ENCODE results near the gene ZC3H12A. TPM values are rescaled to one million over a fixed set of nuclear protein-coding genes. Genes with fewer than 3 reads are reported as not detected.

Gene ZC3H12A
- total RNA-seq, 1 experiment from 2014 or later: 6.7 TPM

GRCh38 chr1:37478451-37478881 lies 4.1 kb downstream of the ZC3H12A start:
- Histone ChIP-seq H2BK12ac (ENCODE audit: insufficient read length, low read depth, low read length) (no peak overlapping the region), H3K56ac (ENCODE audit: insufficient read length, low read depth, low read length) (no peak overlapping the region), H3K4me1 (ENCODE audit: insufficient read depth, low read length) (peaks cover 14% of the 10 kb centered on the region; the same call in 1 of the 2 replicates), H2BK5ac (ENCODE audit: insufficient read length, low read length) (no peak overlapping the region), H2AK5ac (ENCODE audit: insufficient read length, low read length) (no peak overlapping the region), H3K4me2 (ENCODE audit: insufficient read depth, insufficient read length, low read length) (no peak overlapping the region), H4K5ac (ENCODE audit: insufficient read length, low read depth, low read length) (no peak overlapping the region), H3K14ac (ENCODE audit: insufficient read depth, low read length) (no peak overlapping the region), H3K27me3 (ENCODE audit: insufficient read depth, low read length) (peaks cover 3% of the 10 kb centered on the region; the same call in 1 of the 2 replicates), H3K18ac (ENCODE audit: insufficient read length, low read depth, low read length) (no peak overlapping the region), H4K91ac (ENCODE audit: insufficient read length, low read depth, low read length) (no peak overlapping the region), H3K9ac (ENCODE audit: extremely low read depth, insufficient read length, low read length) (no peak overlapping the region), H3K23ac (ENCODE audit: insufficient read length, low read depth, low read length) (no peak overlapping the region), H3K4ac (ENCODE audit: low read depth, low read length) (no peak overlapping the region), H4K20me1 (ENCODE audit: control insufficient read depth, insufficient read depth, insufficient read length) (no peaks in the 10 kb centered on the region), H3T11ph (ENCODE audit: low read length) (no peak overlapping the region), H3K79me1 (ENCODE audit: insufficient read depth, low read depth, low read length, poor library complexity, severe bottlenecking) (no peaks in the 10 kb centered on the region), H4K8ac (replicated peaks; ENCODE audit: insufficient read length, low read depth, low read length) (no peak overlapping the region), H3K27ac (ENCODE audit: insufficient read length, low read depth, low read length) (no peak overlapping the region), H2BK20ac (ENCODE audit: low read depth, low read length, poor library complexity, severe bottlenecking) (no peak overlapping the region), H2AFZ (ENCODE audit: low read length) (no peak overlapping the region), H3K23me2 (ENCODE audit: insufficient read length, low read depth, low read length, poor library complexity, severe bottlenecking) (peaks cover 13% of the 10 kb centered on the region), H3K9me3 (ENCODE audit: control insufficient read depth, low read depth, low read length) (no peaks in the 10 kb centered on the region), H2BK120ac (ENCODE audit: low read depth, low read length, poor library complexity, severe bottlenecking) (no peak overlapping the region), H3K79me2 (ENCODE audit: insufficient read depth, low read length) (peaks cover 3% of the 10 kb centered on the region; the same call in 1 of the 2 replicates), H2BK15ac (ENCODE audit: low read depth, low read length) (no peak overlapping the region)
- peaks cover 6% of the 10 kb centered on the region for H3K27me3 Mint-ChIP-seq (ENCODE audit: low read depth)
- peaks cover 31 to 43% of the 10 kb centered on the region in 2 experiments for H3K4me1 Mint-ChIP-seq
- no CpG with 5 or more reads among the region's 8 CpGs for WGBS (ENCODE audit: extremely low coverage, insufficient read length, low lambda C conversion rate)
- no peak for DNase-seq
- peaks cover 18 to 39% (median 28%) of the 10 kb centered on the region in 3 experiments; a peak in 6 of 7 replicates for H3K36me3 Mint-ChIP-seq (ENCODE audit: insufficient read depth in 1 of 3, low read depth in 3 of 3)
- no peaks in the 10 kb centered on the region for H3K9me3 Mint-ChIP-seq
- 0 out of 7 replicates have a peak overlapping the region, but pooled peaks of 1 of the 3 experiments have one; percentile 18 for H3K27ac Mint-ChIP-seq
- TF ChIP-seq, protein P1, sequence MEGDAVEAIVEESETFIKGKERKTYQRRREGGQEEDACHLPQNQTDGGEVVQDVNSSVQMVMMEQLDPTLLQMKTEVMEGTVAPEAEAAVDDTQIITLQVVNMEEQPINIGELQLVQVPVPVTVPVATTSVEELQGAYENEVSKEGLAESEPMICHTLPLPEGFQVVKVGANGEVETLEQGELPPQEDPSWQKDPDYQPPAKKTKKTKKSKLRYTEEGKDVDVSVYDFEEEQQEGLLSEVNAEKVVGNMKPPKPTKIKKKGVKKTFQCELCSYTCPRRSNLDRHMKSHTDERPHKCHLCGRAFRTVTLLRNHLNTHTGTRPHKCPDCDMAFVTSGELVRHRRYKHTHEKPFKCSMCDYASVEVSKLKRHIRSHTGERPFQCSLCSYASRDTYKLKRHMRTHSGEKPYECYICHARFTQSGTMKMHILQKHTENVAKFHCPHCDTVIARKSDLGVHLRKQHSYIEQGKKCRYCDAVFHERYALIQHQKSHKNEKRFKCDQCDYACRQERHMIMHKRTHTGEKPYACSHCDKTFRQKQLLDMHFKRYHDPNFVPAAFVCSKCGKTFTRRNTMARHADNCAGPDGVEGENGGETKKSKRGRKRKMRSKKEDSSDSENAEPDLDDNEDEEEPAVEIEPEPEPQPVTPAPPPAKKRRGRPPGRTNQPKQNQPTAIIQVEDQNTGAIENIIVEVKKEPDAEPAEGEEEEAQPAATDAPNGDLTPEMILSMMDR (conservative IDR thresholded peaks at IDR 0.05): no peak
- H3K4me3 Mint-ChIP-seq: no peak overlapping the region

All from H9 (cell line).